GM23338 (cell line): ENCODE results near the gene DLGAP4. TPM values are rescaled to one million over a fixed set of nuclear protein-coding genes. Genes with fewer than 3 reads are reported as not detected.

ENCODE experiments used
- ATAC-seq: fragments of 200-7000 bp; cut with Tn5 transposase; 3 replicates; pipeline ENCODE4 v1.9.1; 2020
- DNase-seq: peaks from one replicate; pipeline ENCODE4 v3.0.0-alpha.2; 2015; ENCODE audit warnings: low spot score
- H2AFZ ChIP-seq: fragments of 200-600 bp; sonication (generic); 2 replicates; pipeline ENCODE4 v1.8.0; 2016; ENCODE audit warnings: antibody characterized with exemption, mild to moderate bottlenecking, moderate library complexity
- H3F3A ChIP-seq: fragments of 200-600 bp; sonication (generic); replicated peaks from 2 replicates; pipeline ENCODE4 v1.8.0; 2017; ENCODE audit warnings: antibody characterized with exemption, mixed run types, low read depth
- H3K27ac ChIP-seq: fragments of 200-600 bp; sonication (generic); 2 replicates; pipeline ENCODE4 v1.6.1; 2016; ENCODE audit warnings: low read depth
- H3K27me3 ChIP-seq: fragments of 200-600 bp; sonication (generic); 2 replicates; pipeline ENCODE4 v1.8.0; 2016; ENCODE audit warnings: mild to moderate bottlenecking, mixed run types, moderate library complexity; ENCODE audit not compliant: insufficient read depth
- H3K36me3 ChIP-seq: fragments of 200-600 bp; sonication (generic); 2 replicates; pipeline ENCODE4 v1.8.0; 2016; ENCODE audit warnings: mild to moderate bottlenecking; ENCODE audit not compliant: insufficient read depth
- H3K4me1 ChIP-seq: fragments of 200-600 bp; sonication (generic); 2 replicates; pipeline ENCODE4 v1.8.0; 2016; ENCODE audit warnings: mild to moderate bottlenecking, moderate library complexity; ENCODE audit not compliant: insufficient read depth
- H3K4me2 ChIP-seq: fragments of 200-600 bp; sonication (generic); 2 replicates; pipeline ENCODE4 v1.7.1; 2017; ENCODE audit warnings: mixed run types
- H3K4me3 ChIP-seq: fragments of 200-600 bp; sonication (generic); 2 replicates; pipeline ENCODE4 v1.6.1; 2016; ENCODE audit warnings: mixed run types
- H3K79me2 ChIP-seq: fragments of 200-600 bp; sonication (generic); replicated peaks from 2 replicates; pipeline ENCODE4 v1.8.0; 2017; ENCODE audit warnings: mild to moderate bottlenecking; ENCODE audit not compliant: insufficient read depth
- H3K9me2 ChIP-seq: fragments of 200-600 bp; sonication (generic); 2 replicates; pipeline ENCODE4 v1.8.0; 2017; ENCODE audit not compliant: insufficient read depth
- H4K20me1 ChIP-seq: fragments of 200-600 bp; sonication (generic); replicated peaks from 2 replicates; pipeline ENCODE4 v1.8.0; 2017; ENCODE audit warnings: mild to moderate bottlenecking; ENCODE audit not compliant: insufficient read depth
- H3K27ac Mint-ChIP-seq: 2 replicates; pipeline ENCODE4 v1.8.0; 2020; ENCODE audit warnings: inconsistent platforms, mild to moderate bottlenecking, moderate library complexity, mixed read lengths
- H3K27me3 Mint-ChIP-seq: 3 replicates; pipeline ENCODE4 v1.8.0; 2022; ENCODE audit warnings: low read depth, mild to moderate bottlenecking, moderate library complexity, mixed read lengths, inconsistent platforms; ENCODE audit not compliant: insufficient read depth, poor library complexity
- H3K36me3 Mint-ChIP-seq: 3 replicates; pipeline ENCODE4 v1.8.0; 2021; ENCODE audit warnings: low read depth, mild to moderate bottlenecking, inconsistent platforms, moderate library complexity, mixed read lengths
- H3K4me1 Mint-ChIP-seq: 3 replicates; pipeline ENCODE4 v1.8.0; 2020; ENCODE audit warnings: mild to moderate bottlenecking, inconsistent platforms, mixed read lengths
- H3K4me3 Mint-ChIP-seq: 3 replicates; pipeline ENCODE4 v1.8.0; 2021; ENCODE audit warnings: moderate library complexity, mild to moderate bottlenecking, inconsistent platforms, mixed read lengths
- H3K9me3 Mint-ChIP-seq: 3 replicates; pipeline ENCODE4 v1.8.0; 2020; ENCODE audit warnings: moderate library complexity, mild to moderate bottlenecking, inconsistent platforms, mixed read lengths
- CREB1 ChIP-seq: fragments of 250-450 bp; sonication (Bioruptor Pico); IDR thresholded peaks from 2 replicates; pipeline ENCODE4 v1.5.0; 2020; ENCODE audit warnings: low read depth, mild to moderate bottlenecking, moderate library complexity
- EZH2 ChIP-seq: fragments of 200-600 bp; sonication (generic); IDR thresholded peaks from one replicate; pipeline ENCODE4 v1.8.0; 2017; ENCODE audit warnings: antibody characterized with exemption, mild to moderate bottlenecking, low read depth; ENCODE audit not compliant: unreplicated experiment
- JUNB ChIP-seq: IDR thresholded peaks from one replicate; pipeline ENCODE4 v1.6.1; 2016; ENCODE audit warnings: antibody characterized with exemption; ENCODE audit not compliant: unreplicated experiment
- NANOG ChIP-seq: IDR thresholded peaks from 2 replicates; pipeline ENCODE4 v1.6.1; 2016; ENCODE audit warnings: antibody characterized with exemption, borderline replicate concordance
- POLR2AphosphoS5 ChIP-seq: IDR thresholded peaks from 2 replicates; pipeline ENCODE4 v1.6.1; 2016; ENCODE audit warnings: antibody characterized with exemption, low read depth
- STAT1 ChIP-seq: IDR thresholded peaks from one replicate; pipeline ENCODE4 v1.6.1; 2016; ENCODE audit warnings: antibody characterized with exemption; ENCODE audit not compliant: unreplicated experiment
- ZNF114 ChIP-seq: fragments of 250-450 bp; sonication (Bioruptor Pico); IDR thresholded peaks from 2 replicates; pipeline ENCODE4 v1.5.0; 2020; ENCODE audit warnings: mild to moderate bottlenecking, moderate library complexity
- ZNF331 ChIP-seq: fragments of 250-450 bp; sonication (Bioruptor Pico); IDR thresholded peaks from 2 replicates; pipeline ENCODE4 v1.5.0; 2020; ENCODE audit warnings: low read depth, mild to moderate bottlenecking, moderate library complexity
- polyA plus RNA-seq: library from polyadenylated mRNA; unstranded; fragments of >200 nt; fragmentation: Nextera tagmentation; extraction: Ambion mirVana; gene quantifications from 2 replicates; pipeline ENCODE4 v1.2.1, GENCODE V29; 2016
- total RNA-seq: library from RNA; depleted of rRNA; stranded (reverse); fragments of >200 nt; shearing (Covaris generic); gene quantifications from 2 replicates; pipeline ENCODE4 v1.2.3, GENCODE V29; 2014
- TF ChIP-seq, protein P1 (sequence below): IDR thresholded peaks from 2 replicates; pipeline ENCODE4 v1.6.1; 2016; ENCODE audit warnings: antibody characterized with exemption
- TF ChIP-seq, protein P2 (sequence below): IDR thresholded peaks from one replicate; pipeline ENCODE4 v1.6.1; 2018; ENCODE audit warnings: antibody characterized with exemption; ENCODE audit not compliant: unreplicated experiment
- TF ChIP-seq, protein P3 (sequence below), 2 experiments: fragments of 200-600 bp in 1 of 2; sonication (generic) in 1 of 2; conservative IDR thresholded peaks; 2 replicates each; pipeline versions ENCODE4 v1.5.1 to v1.6.1; 2016 to 2017; ENCODE audit warnings: antibody characterized with exemption in 2 of 2, low read depth in 2 of 2, mild to moderate bottlenecking in 2 of 2, moderate library complexity in 1 of 2

Gene DLGAP4
- total and polyA plus RNA-seq, 2 experiments from 2014 or later, result 46.1 to 52.2 TPM

DNA sequence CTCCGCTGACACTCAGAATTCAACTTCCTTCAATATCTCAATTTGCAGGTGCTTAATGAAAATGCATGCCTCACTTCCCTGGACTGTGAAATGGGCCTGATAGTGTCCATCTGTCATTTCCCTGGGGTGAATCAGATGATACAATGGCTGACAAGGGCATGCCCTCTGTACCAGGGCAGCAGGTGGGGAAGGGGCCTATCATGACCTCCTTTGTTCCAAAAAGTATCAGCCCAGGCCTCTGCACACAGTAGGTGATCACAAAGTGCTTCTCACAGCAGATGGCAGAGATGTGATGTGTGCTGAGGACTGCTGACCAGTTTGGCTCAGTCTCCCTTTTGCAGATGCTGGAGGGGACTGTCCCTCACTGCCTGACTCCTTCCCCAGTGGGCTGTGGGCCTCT, 44.3 kb downstream of the DLGAP4 start (continued):
- no peak for TF ChIP-seq JUNB

GRCh38 chr20:36351937-36352336, 45.8 kb downstream of the DLGAP4 start:
- H3K27ac Mint-ChIP-seq, result no peak overlapping the region
- Histone ChIP-seq H2AFZ (no peak overlapping the region), H3K4me1 (no peaks in the 10 kb centered on the region), H3K27ac (no peak overlapping the region), H3K4me3 (no peak overlapping the region), H3K27me3 (no peaks in the 10 kb centered on the region), H3K79me2 (no peaks in the 10 kb centered on the region), H3F3A (no peaks in the 10 kb centered on the region), H3K9me2 (no peaks in the 10 kb centered on the region), H3K36me3 (no peaks in the 10 kb centered on the region), H4K20me1 (peaks cover 3% of the 10 kb centered on the region; the same call in 1 of the 2 replicates), H3K4me2 (no peak overlapping the region)
- H3K4me3 Mint-ChIP-seq, result no peak overlapping the region
- ATAC-seq (no peak), DNase-seq (no peak)
- H3K4me1 Mint-ChIP-seq, result peaks cover 14% of the 10 kb centered on the region
- peaks cover 12% of the 10 kb centered on the region for H3K27me3 Mint-ChIP-seq
- H3K9me3 Mint-ChIP-seq, result no peaks in the 10 kb centered on the region; the same call in 2 of the 3 replicates
- no peaks in the 10 kb centered on the region for H3K36me3 Mint-ChIP-seq
- TF ChIP-seq CREB1, result no peak
- TF ChIP-seq, protein P1, sequence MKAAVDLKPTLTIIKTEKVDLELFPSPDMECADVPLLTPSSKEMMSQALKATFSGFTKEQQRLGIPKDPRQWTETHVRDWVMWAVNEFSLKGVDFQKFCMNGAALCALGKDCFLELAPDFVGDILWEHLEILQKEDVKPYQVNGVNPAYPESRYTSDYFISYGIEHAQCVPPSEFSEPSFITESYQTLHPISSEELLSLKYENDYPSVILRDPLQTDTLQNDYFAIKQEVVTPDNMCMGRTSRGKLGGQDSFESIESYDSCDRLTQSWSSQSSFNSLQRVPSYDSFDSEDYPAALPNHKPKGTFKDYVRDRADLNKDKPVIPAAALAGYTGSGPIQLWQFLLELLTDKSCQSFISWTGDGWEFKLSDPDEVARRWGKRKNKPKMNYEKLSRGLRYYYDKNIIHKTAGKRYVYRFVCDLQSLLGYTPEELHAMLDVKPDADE, result no peak
- no peak for TF ChIP-seq STAT1
- no peak for TF ChIP-seq POLR2AphosphoS5
- TF ChIP-seq ZNF114 (CRISPR knock-in tag), result no peak
- TF ChIP-seq, protein P2, sequence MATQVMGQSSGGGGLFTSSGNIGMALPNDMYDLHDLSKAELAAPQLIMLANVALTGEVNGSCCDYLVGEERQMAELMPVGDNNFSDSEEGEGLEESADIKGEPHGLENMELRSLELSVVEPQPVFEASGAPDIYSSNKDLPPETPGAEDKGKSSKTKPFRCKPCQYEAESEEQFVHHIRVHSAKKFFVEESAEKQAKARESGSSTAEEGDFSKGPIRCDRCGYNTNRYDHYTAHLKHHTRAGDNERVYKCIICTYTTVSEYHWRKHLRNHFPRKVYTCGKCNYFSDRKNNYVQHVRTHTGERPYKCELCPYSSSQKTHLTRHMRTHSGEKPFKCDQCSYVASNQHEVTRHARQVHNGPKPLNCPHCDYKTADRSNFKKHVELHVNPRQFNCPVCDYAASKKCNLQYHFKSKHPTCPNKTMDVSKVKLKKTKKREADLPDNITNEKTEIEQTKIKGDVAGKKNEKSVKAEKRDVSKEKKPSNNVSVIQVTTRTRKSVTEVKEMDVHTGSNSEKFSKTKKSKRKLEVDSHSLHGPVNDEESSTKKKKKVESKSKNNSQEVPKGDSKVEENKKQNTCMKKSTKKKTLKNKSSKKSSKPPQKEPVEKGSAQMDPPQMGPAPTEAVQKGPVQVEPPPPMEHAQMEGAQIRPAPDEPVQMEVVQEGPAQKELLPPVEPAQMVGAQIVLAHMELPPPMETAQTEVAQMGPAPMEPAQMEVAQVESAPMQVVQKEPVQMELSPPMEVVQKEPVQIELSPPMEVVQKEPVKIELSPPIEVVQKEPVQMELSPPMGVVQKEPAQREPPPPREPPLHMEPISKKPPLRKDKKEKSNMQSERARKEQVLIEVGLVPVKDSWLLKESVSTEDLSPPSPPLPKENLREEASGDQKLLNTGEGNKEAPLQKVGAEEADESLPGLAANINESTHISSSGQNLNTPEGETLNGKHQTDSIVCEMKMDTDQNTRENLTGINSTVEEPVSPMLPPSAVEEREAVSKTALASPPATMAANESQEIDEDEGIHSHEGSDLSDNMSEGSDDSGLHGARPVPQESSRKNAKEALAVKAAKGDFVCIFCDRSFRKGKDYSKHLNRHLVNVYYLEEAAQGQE, result no peak
- TF ChIP-seq, protein P3, sequence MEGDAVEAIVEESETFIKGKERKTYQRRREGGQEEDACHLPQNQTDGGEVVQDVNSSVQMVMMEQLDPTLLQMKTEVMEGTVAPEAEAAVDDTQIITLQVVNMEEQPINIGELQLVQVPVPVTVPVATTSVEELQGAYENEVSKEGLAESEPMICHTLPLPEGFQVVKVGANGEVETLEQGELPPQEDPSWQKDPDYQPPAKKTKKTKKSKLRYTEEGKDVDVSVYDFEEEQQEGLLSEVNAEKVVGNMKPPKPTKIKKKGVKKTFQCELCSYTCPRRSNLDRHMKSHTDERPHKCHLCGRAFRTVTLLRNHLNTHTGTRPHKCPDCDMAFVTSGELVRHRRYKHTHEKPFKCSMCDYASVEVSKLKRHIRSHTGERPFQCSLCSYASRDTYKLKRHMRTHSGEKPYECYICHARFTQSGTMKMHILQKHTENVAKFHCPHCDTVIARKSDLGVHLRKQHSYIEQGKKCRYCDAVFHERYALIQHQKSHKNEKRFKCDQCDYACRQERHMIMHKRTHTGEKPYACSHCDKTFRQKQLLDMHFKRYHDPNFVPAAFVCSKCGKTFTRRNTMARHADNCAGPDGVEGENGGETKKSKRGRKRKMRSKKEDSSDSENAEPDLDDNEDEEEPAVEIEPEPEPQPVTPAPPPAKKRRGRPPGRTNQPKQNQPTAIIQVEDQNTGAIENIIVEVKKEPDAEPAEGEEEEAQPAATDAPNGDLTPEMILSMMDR (conservative IDR thresholded peaks at IDR 0.05; ENCODE audit: low read depth in 2 of 2), result no peak
- TF ChIP-seq NANOG, result no peak
- TF ChIP-seq EZH2, result no peak
- TF ChIP-seq ZNF331 (CRISPR knock-in tag), result no peak
